HUES64 (cell line): ENCODE results near the gene HOXB5.
A peak's percentile ranks its signal among the peaks of the same experiment; 100 is the strongest.

Experiments
- H3K27ac ChIP-seq: 2 replicates; pipeline ENCODE4 v1.7.0; 2013; ENCODE audit warnings: low read depth, low read length, inconsistent platforms
- H3K27me3 ChIP-seq: 2 replicates; pipeline ENCODE4 v1.6.1; 2013; ENCODE audit warnings: mild to moderate bottlenecking, low read length; ENCODE audit not compliant: insufficient read depth
- H3K36me3 ChIP-seq: 2 replicates; pipeline ENCODE4 v1.6.1; 2013; ENCODE audit warnings: mild to moderate bottlenecking, low read length; ENCODE audit not compliant: insufficient read depth
- H3K4me1 ChIP-seq: 2 replicates; pipeline ENCODE4 v1.6.1; 2013; ENCODE audit warnings: mild to moderate bottlenecking, low read length, moderate library complexity; ENCODE audit not compliant: insufficient read depth
- H3K4me3 ChIP-seq: 2 replicates; pipeline ENCODE4 v1.5.1; 2013; ENCODE audit warnings: mild to moderate bottlenecking, low read length, moderate library complexity
- H3K9ac ChIP-seq: 2 replicates; pipeline ENCODE4 v1.6.1; 2013; ENCODE audit warnings: mild to moderate bottlenecking, low read depth, low read length
- H3K9me3 ChIP-seq: 2 replicates; pipeline ENCODE4 v1.6.1; 2013; ENCODE audit warnings: low read depth, low read length; ENCODE audit not compliant: insufficient read depth
- WGBS: fragments of 150-250, 120-280 bp; methylation state at CpG from one replicate; pipeline ENCODE4 v1.1.7; 2013; ENCODE audit warnings: missing lambda C conversion rate; 5-methylcytosine and 5-hydroxymethylcytosine counted together

Gene HOXB5

GRCh38 chr17:48579760-48580554 lies 13.6 kb downstream of the HOXB5 start:
- H3K9me3 ChIP-seq = no peaks in the 10 kb centered on the region
- H3K27me3 ChIP-seq = peaks cover 100% of the 10 kb centered on the region
- WGBS = 2% methylated on average over 24 of the region's 26 CpGs
- 0 out of 2 replicates have a peak, but pooled peaks cover 4% of the 10 kb centered on the region for H3K4me1 ChIP-seq
- H3K9ac ChIP-seq = no peak overlapping the region
- no peak overlapping the region for H3K27ac ChIP-seq
- H3K36me3 ChIP-seq = no peaks in the 10 kb centered on the region
- H3K4me3 ChIP-seq = no peak overlapping the region

- H3K36me3 ChIP-seq = no peaks in the 10 kb centered on the region
- 0 out of 2 replicates have a peak, but pooled peaks cover 4% of the 10 kb centered on the region for H3K4me1 ChIP-seq
- peaks cover 100% of the 10 kb centered on the region for H3K27me3 ChIP-seq
- WGBS = 0% methylated on average over 3 of the region's 7 CpGs
- no peak overlapping the region for H3K4me3 ChIP-seq
- no peaks in the 10 kb centered on the region for H3K9me3 ChIP-seq
- no peak overlapping the region for H3K27ac ChIP-seq
- H3K9ac ChIP-seq = no peak overlapping the region
These were observed 14.2 kb downstream of the HOXB5 start for GRCh38 chr17:48579471-48579759.

GRCh38 chr17:48578616-48579470 lies 14.7 kb downstream of the HOXB5 start:
- no peaks in the 10 kb centered on the region for H3K9me3 ChIP-seq
- WGBS = 3% methylated on average over 42 of the region's 43 CpGs
- no peak overlapping the region for H3K27ac ChIP-seq
- H3K4me3 ChIP-seq = 0 out of 2 replicates have a peak overlapping the region, but pooled peaks have one; percentile 29
- peaks cover 100% of the 10 kb centered on the region for H3K27me3 ChIP-seq
- H3K9ac ChIP-seq = no peak overlapping the region
- H3K36me3 ChIP-seq = no peaks in the 10 kb centered on the region
- H3K4me1 ChIP-seq = 0 out of 2 replicates have a peak, but pooled peaks cover 4% of the 10 kb centered on the region

GRCh38 chr17:48577946-48578615 lies 15.5 kb downstream of the HOXB5 start, which contains the start of gene HOXB4:
Gene HOXB4, minus strand, starts transcription at chr17:48578350. Its CDS starts 31 bp downstream, at chr17:48578319.
- H3K9ac ChIP-seq = no peak within 1 kb of the TSS
- 0 out of 2 replicates have a peak, but pooled peaks cover 4% of the 10 kb centered on the region for H3K4me1 ChIP-seq
- under 1% methylated on average over 58 of the region's 58 CpGs for WGBS
- H3K4me3 ChIP-seq = peak within 1 kb of the TSS; percentile 49
- peaks cover 100% of the 10 kb centered on the region for H3K27me3 ChIP-seq
- H3K36me3 ChIP-seq = no peaks in the 10 kb centered on the region
- no peak within 1 kb of the TSS for H3K27ac ChIP-seq
- H3K9me3 ChIP-seq = no peaks in the 10 kb centered on the region

GRCh38 chr17:48577330-48577945 lies 16.1 kb downstream of the HOXB5 start:
- Histone ChIP-seq H3K27me3 (peaks cover 100% of the 10 kb centered on the region), H3K36me3 (no peaks in the 10 kb centered on the region), H3K27ac (no peak overlapping the region), H3K9me3 (no peaks in the 10 kb centered on the region), H3K4me3 (no peak overlapping the region), H3K9ac (no peak overlapping the region), H3K4me1 (0 out of 2 replicates have a peak, but pooled peaks cover 4% of the 10 kb centered on the region)
- WGBS = under 1% methylated on average over 18 of the region's 19 CpGs

GRCh38 chr17:48576479-48577309 lies 16.9 kb downstream of the HOXB5 start:
- Histone ChIP-seq H3K27ac (no peak overlapping the region), H3K4me3 (no peak overlapping the region)
- 3% methylated on average over 35 of the region's 43 CpGs for WGBS

DNA sequence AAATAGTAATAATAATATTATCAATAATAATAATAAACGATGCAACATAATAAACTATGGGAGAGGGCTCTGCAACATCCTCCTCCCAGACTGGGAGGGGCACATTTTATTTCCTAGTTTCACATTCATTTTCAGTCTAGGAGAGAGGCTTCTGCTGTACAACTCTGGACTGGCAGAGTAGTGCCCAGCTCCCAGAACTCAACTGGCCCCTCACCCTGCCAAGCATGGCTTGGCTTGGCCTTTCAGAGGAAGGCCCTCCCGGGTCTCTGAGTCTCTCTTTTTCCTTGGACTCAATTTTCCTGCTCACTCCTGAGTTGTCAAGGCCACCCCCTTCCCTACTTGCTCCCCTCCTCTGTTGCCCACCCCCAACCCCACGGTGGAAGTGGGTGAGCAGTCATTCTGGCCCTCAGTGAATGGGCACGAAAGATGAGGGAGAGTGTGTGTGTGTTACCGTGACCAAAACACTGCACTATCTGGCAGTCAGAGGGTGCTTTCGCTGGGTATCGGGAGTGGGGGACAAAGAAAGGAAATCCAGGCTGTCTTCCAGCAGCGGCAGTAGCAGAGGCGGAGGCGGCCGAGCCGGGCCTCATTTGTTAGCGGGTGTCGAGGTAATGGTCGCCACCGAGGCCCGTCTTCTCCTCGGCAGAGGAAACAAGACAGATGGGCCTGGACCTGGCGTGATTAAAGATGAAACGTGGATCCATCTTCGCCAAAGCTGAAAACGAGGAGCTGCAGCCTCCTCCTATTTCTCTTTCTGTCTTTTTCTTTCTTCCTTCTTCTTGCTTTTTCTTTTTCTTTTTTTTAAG lies 17.7 kb downstream of the HOXB5 start:
- 6% methylated on average over 22 of the region's 22 CpGs for WGBS
- H3K36me3 ChIP-seq = no peaks in the 10 kb centered on the region
- H3K27ac ChIP-seq = no peak overlapping the region
- H3K4me1 ChIP-seq = peaks cover 8% of the 10 kb centered on the region; the same call in 1 of the 2 replicates
- H3K9me3 ChIP-seq = no peaks in the 10 kb centered on the region
- no peak overlapping the region for H3K9ac ChIP-seq
- no peak overlapping the region for H3K4me3 ChIP-seq
- H3K27me3 ChIP-seq = peaks cover 100% of the 10 kb centered on the region

More at GRCh38 chr17:48576479-48577309, 16.9 kb downstream of the HOXB5 start:
- 0 out of 2 replicates have a peak, but pooled peaks cover 4% of the 10 kb centered on the region for H3K4me1 ChIP-seq
- H3K9me3 ChIP-seq = no peaks in the 10 kb centered on the region
- H3K36me3 ChIP-seq = no peaks in the 10 kb centered on the region
- peaks cover 100% of the 10 kb centered on the region for H3K27me3 ChIP-seq
- no peak overlapping the region for H3K9ac ChIP-seq

GRCh38 chr17:48575066-48575582 lies 18.5 kb downstream of the HOXB5 start:
- no peak overlapping the region for H3K4me3 ChIP-seq
- no peak overlapping the region for H3K27ac ChIP-seq
- peaks cover 15% of the 10 kb centered on the region; the same call in 1 of the 2 replicates for H3K4me1 ChIP-seq
- 21% methylated on average over 6 of the region's 7 CpGs for WGBS
- no peaks in the 10 kb centered on the region for H3K9me3 ChIP-seq
- H3K9ac ChIP-seq = no peak overlapping the region
- H3K27me3 ChIP-seq = peaks cover 100% of the 10 kb centered on the region
- H3K36me3 ChIP-seq = no peaks in the 10 kb centered on the region

DNA sequence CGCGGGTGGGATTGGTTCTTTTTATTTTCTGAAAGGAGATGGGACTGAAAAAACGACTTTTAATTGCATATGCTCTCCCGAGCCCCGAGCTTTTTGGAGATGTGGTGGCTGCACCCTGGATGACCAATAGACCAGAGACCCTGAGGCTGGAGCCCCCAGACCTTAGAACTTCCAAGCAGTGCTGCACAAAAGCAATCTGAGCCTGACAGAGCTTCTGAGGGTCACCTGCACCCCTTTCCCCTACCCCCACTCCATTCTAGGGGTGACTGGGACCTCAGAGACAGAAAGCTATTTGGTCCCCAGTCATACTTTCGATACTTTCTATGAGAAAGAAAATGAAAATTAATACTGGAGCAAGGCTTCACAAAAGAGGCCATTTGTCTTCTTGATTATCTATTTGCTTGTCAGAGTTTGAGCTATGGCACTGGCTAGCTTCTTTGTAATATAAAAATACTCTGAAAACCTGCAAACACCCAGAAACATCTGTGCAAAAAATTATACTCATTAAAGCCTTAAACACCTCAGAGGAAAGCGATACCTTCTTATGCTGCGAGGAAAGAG lies 19.0 kb downstream of the HOXB5 start:
- Histone ChIP-seq H3K4me1 (peaks cover 20% of the 10 kb centered on the region; the same call in 1 of the 2 replicates), H3K9ac (no peak overlapping the region), H3K27ac (no peak overlapping the region), H3K27me3 (peaks cover 100% of the 10 kb centered on the region), H3K9me3 (no peaks in the 10 kb centered on the region), H3K4me3 (no peak overlapping the region), H3K36me3 (no peaks in the 10 kb centered on the region)
- 16% methylated on average over 8 of the region's 8 CpGs for WGBS
